T-helper 1 cell (primary cell): Measurements from ENCODE around the gene ZNF230.

Experiments used
- DNase-seq, 5 donors: peaks; one replicate each; pipeline ENCODE4 v3.0.0-alpha.2; 2012 to 2020
- total RNA-seq, 4 donors: gene quantifications; one replicate each; lab custom pipeline; 2026; lab: John Stamatoyannopoulos, UW

ZNF230 gene
- 2.5 to 7.5 (median 5.6) reads per million in 4 donors for total RNA-seq

DNA sequence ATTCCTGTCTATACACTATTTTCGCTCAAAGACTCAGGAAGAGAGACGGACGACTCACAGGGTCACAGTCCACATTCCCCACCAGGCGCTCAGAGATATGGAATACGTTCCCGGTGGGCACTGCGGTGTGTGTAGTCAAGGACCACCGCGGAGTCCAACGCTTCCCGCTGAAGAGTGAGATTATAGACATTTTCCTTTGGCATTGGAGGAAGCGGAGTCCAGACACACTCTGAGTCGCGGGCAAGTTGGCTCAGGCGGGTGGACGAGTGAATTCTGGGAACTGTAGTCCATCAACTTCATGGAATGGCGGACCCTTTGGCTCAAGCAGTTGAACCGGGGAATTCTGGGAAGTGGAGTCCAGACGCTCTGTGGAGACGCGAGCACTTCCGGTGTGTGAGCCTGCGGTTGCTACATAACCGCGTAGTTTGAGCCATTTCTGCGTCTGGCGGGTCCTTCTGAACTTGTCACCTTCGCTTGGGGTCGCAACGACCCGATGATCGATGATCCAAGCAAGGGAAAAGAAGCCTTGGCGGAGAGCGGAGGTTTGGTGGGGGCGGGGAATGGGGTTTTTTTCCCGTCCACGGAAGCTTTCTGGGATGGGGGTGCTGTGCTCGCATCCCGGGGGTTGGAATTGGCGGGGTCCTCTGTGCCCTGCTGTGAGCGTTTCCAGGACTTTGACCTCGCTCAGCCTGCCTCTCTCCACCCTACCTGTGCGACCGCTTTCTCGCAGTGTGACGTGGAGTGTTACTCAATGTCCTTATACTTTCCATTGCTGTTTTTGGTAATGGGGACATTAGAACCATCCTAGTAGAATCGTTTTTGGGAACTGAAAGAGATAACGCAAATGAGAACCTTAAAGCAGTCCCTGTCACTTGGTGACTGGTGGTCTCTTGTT lies at the start of gene ZNF230:
Gene ZNF230, plus strand, starts transcription at position 392 of the 895 bp plus-strand sequence. CDS start 4,122 bp downstream, outside the sequence.
- peak; percentile 60 to 94 (median 77) for DNase-seq

DNA sequence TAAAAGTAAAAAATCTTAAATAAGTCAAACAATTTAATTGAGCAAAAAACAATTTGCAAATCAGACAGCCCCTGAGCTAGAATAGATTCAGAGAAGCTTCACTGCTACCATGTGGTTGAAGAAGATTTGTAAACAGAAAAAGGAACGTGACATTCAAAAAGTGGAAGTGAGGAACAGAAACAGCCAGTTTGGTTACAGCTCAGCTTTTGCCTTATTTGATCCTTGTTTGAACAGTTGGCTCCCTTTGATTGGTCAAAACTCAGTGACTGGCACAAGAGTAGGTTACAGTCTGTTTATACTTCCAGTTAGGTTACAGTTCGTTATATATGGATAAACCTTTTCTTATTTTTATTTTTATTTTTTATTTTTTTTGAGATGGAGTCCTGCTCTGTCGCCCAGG lies 45.9 kb upstream of the ZNF230 start:
- no peak for DNase-seq

DNA sequence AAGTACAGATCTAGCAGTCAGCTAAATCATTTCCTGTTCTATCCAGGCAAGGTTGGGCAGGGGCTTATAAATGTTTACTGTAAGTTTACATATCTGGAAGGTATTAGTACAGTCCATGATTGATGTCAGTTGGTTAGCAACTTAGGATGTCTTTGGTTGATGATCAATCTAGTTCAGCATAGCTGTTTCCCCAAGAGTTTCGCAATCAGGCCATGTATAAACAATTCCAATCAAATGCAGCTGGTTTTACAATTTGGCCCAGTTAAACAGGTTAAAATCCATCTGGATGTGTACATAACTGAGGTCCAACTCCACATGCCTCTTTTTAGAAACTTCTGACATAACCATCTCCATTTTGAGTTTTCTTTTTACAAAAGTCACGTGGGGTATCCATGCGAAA lies 44.9 kb upstream of the ZNF230 start:
- DNase-seq, result no peak

GRCh38 chr19:43960411-43960810 lies 42.3 kb upstream of the ZNF230 start:
- DNase-seq, result no peak

GRCh38 chr19:43966079-43966694 lies 36.6 kb upstream of the ZNF230 start:
- DNase-seq, result no peak

DNA sequence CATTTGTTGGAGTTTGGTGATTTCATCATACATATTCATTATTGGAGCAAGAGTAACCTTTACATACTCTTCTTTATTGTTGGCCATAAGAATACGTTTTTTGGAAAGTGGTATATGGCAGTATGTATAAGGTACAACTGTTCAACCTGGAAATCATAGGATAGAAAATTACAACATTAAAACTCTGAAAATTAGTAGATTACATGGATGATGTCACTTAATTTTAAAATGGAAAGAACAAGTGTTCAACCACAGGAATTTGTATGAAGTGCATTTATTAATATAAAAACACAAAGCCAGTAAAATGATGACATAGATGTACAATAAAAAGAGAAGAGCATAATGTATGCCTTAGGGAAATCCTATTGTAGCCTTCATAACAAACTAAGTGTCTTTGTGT lies 26.0 kb upstream of the ZNF230 start:
- no peak for DNase-seq

DNA sequence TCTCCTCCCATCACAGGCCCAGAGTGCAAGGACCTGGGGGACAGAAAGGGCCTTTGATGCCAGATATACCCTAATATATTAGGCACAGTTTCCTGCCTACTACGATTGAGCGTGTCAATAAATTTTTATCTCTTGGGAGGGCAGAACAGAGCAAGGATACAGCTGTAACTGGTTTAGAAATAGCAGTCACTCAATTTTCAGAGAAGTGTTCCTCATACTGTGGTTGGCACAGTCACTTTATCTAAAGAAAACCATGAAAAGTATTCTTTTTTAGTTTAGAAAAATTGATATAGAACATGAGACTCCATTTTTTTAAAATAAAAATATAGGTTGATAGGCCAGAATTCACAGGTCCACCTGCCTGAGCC lies 19.2 kb upstream of the ZNF230 start:
- no peak for DNase-seq

DNA sequence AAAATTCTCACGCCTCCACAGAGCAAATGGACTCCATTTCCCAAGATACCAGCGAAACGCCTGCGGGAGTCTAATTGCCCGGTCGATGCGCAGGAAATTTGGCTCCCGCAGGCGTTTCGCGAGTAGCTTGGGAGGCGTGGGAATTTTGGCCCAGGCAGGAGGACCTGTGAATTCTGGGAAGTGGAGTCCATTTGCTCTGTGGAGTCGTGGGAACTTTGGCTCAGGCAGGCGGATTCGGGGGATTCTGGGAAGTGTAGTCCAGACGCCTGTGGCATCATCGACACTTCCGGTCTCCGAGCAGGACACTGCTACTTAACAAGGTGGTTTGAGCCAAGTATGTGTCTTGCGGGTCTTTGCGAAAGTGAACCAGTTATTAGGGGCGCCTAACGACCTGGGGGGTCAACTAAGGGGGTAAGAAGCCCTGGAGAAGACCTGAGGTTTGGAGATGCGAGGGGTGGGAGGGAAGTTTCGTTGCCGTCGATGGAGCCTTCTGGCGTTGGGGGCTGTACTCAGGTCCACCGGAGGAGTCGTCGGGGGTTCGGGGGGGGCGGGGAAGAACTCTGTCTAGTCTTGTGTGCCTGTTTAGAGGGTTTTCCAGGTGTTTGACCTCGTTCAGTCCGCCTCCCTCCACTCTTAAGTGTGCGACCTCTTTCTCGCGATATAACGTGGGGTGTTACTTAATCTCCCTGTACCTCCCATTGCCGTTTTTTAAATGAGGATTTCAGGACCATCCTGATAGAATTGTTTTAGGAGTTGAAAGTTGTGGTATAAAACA lies 18.7 kb upstream of the ZNF230 start, which contains the start of gene ZNF155:
Gene ZNF155, plus strand, starts transcription at position 277 of the 775 bp plus-strand sequence. CDS start 4,356 bp downstream, outside the sequence.
- peak; percentile 37 to 76 (median 56) for DNase-seq

DNA sequence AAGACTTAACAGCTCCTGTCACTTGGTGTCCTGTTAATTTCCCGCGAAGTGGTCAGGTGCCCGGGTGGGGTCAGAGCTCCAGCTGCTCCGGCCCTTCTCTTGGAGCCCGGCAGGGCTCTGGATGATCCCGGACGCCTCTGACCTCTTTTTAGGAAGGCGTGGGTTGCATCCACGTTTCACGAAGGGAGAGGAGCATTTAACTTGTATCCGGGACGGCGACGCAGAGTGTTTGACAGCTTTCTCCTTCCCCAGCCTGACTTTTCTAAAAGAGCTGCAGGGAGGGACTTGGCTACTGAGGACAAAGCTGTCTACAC lies 18.1 kb upstream of the ZNF230 start:
- DNase-seq, result no peak

DNA sequence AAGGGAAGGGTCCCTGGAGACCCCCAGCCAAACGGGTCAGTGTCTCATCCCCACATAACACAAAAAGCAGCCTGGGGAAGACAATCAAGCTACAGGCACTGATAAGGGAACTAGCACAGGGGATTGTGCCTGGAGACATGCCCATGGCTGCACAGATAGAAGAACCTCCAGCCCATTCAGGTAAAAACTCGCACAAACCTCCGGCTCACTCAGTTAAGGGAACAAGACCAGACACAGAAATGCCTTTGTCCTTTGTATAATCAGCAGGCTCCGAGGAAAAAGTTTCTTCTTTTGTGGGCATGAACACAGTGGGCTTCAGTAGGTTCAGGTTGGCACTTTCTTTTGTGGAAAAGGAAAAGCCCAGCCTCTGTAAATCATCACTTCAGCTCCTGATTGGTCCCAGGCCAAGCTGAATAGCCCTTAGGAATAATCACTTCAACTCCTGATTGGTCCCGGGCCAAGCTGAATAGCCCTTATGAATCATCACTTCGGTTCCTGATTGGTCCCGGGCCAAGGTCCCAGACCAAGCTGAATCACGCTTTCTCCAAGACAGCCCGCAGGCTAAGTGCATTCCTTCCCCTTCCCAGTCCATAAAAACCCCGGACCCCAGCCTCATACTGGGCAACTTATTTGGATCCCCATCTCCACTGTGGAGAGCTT lies 5.0 kb upstream of the ZNF230 start:
- no peak for DNase-seq

- DNase-seq, result no peak
Observed at GRCh38 chr19:44002212-44002565, 568 bp upstream of the ZNF230 start.

DNA sequence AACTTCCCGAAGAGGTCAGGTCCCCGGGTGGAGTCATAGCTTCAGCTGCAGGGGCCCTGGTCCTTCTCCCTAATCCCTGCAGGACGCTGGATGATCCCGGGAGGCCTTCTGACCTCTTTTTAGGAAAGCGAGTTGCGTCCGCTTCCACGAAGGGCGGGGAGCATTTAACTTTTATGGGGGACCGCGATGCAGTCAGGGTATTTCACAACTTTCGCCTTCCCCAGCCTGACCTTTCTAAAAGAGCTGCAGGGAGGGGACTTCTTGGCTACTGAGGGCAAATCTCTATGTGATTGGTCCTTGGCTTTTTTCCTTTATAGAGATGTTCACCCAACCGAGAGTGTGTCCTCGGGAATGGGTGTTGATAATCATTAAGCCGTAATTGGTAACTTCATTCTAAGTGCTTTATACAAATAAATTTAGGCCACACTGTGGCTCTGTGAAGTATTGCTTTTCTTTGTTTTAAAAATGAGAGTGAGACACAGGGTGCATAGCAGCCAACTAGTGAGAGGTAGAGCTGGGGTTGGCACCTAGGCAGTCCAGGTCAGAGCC lies 778 bp downstream of the ZNF230 start:
- peak in 1 of 5 donors; percentile 39 for DNase-seq

DNA sequence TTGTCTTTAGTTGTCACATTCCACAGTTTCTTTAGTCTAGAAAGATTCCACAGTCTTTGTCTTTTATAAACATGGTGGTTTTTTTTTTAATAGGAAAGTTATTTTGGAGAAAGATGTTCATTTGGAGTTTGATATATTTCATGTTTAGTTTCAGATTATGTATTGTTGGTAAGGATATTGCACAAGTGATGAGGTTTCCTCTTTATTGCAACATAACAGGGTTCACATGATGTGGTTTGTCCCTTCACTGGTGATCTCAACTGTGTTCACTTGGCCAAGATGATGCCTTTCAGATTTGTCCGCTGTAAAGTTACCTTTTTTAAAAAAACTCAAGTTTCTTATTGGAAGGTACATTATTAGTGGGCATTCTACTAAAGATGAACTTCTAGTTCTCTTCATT lies 3.2 kb downstream of the ZNF230 start:
- no peak for DNase-seq

DNA sequence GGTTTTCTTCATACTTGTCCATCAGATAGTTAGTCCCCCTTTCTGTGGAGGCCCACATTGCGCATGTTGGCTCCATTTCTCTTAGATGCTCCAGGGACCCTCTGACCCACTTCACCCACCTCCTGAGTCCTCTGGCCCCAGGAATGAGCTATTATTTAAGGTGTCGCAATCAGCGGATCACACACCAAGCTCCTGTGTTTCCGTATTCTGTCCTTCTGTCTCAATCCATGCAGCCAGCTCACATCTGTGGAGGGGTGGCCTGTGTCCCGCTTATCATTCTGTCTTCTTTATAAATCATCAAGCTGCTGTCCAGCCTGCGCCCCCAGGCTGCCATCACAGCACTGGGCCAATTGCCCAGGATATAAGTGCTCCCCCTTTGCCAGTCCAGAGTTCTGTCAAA lies 4.7 kb downstream of the ZNF230 start:
- DNase-seq, result no peak

GRCh38 chr19:44010468-44010867 lies 7.7 kb downstream of the ZNF230 start:
- no peak for DNase-seq

DNA sequence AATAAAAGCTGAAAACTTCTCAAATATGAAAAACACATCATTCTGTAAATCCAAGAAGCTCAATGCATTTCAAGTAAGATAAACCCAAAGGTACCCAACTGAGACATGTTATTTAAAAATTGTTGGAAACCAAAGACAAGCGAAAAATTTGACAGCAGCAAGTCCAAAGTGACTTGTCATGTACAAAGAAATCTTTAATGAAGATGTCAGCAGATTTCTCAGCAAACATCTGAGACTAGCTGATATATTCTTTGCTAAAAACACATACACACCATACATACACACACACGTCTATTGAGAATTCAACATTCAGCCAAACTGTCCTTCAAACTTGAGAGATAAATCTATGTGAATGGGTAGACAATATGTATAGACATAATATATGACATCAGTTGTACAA lies 16.7 kb downstream of the ZNF230 start:
- DNase-seq, result no peak

- no peak for DNase-seq
Observed at GRCh38 chr19:44021221-44021620, 18.5 kb downstream of the ZNF230 start.

- DNase-seq, result no peak
Observed at GRCh38 chr19:44024900-44025216, 22.1 kb downstream of the ZNF230 start.

GRCh38 chr19:44025217-44025936 lies 22.6 kb downstream of the ZNF230 start, which contains the start of gene ZNF222:
TSS of gene ZNF222 (plus strand) at chr19:44025379. CDS start at chr19:44025437, 58 bp downstream.
- DNase-seq, result peak; percentile 38 to 88 (median 60)

- DNase-seq, result no peak
Observed at GRCh38 chr19:44026622-44027021, 23.9 kb downstream of the ZNF230 start.

GRCh38 chr19:44032001-44032610 lies 29.3 kb downstream of the ZNF230 start:
- DNase-seq, result no peak
